ENCODE results near the gene PTPN20. TPM values are rescaled to one million over a fixed set of nuclear protein-coding genes. Genes with fewer than 3 reads are reported as not detected.

The PTPN20 gene
- total and polyA plus RNA-seq, 2 of the 8 experiments (the other 6 are each of a cell fraction or from before 2014, with no cell fraction given): not detected

GRCh38 chr10:47033541-47034270, 122.5 kb downstream of the PTPN20 start:
- no peak overlapping the region for H2AK5ac ChIP-seq (ENCODE audit: low read depth, low read length)
- no peak overlapping the region for H2BK12ac ChIP-seq (ENCODE audit: low read depth, low read length)
- no peak overlapping the region for H2BK5ac ChIP-seq (ENCODE audit: low read depth, low read length)
- H3K56ac ChIP-seq (replicated peaks; ENCODE audit: insufficient read length, low read depth, low read length): no peak overlapping the region
- no peak overlapping the region for H4K5ac ChIP-seq (ENCODE audit: insufficient read length, low read depth, low read length)
- H2BK15ac ChIP-seq (ENCODE audit: low read length): no peak overlapping the region
- peak overlapping the region; percentile 15; the same call in 1 of the 2 replicates for H4K8ac ChIP-seq (ENCODE audit: extremely low read depth, insufficient read depth, low read length)
- DNase-seq (ENCODE audit: low read depth in 1 of 2, low spot score in 2 of 2): no peak
- H2AFZ ChIP-seq (ENCODE audit: low read length): no peak overlapping the region
- no peak overlapping the region for H3K27ac ChIP-seq (ENCODE audit: low read depth, low read length)
- no peak for FAIRE-seq
- ChIA-PET CTCF (ENCODE audit: partially characterized antibody) (interaction anchor here (0.8 to 13.8 kb wide), 13 partner anchors 8 to 321 kb away, joined by 3 to 180 read pairs (median 4); no protein-coding TSS in a partner anchor), POLR2A (ENCODE audit: partially characterized antibody) (no interaction called here)
- no peaks in the 10 kb centered on the region for H4K20me1 ChIP-seq (replicated peaks in 1 of 2; ENCODE audit: control insufficient read depth in 1 of 2, insufficient read depth in 2 of 2, low read length in 2 of 2)
- no peak overlapping the region for H3K9ac ChIP-seq (replicated peaks in 1 of 4; ENCODE audit: extremely low read depth in 1 of 4, low read depth in 3 of 4, low read length in 3 of 4)
- no peak overlapping the region for H3K4me3 ChIP-seq (ENCODE audit: extremely low read depth in 1 of 4, insufficient read depth in 2 of 4, low read depth in 3 of 4, low read length in 4 of 4)
- H3K23me2 ChIP-seq (ENCODE audit: low read depth, low read length): no peaks in the 10 kb centered on the region
- H3K4ac ChIP-seq (replicated peaks; ENCODE audit: insufficient read length, low read depth, low read length): no peak overlapping the region
- no peak overlapping the region for H3K14ac ChIP-seq (ENCODE audit: insufficient read length)
- no peak overlapping the region for H4K91ac ChIP-seq (replicated peaks; ENCODE audit: insufficient read length, low read length)
- no peak overlapping the region for H2BK20ac ChIP-seq (ENCODE audit: low read length)
- H3K36me3 ChIP-seq (ENCODE audit: control insufficient read depth in 2 of 4, insufficient read depth in 4 of 4, low read length in 3 of 4): no peaks in the 10 kb centered on the region
- H3K18ac ChIP-seq (ENCODE audit: extremely low read depth, low read length): no peak overlapping the region
- H3K23ac ChIP-seq (ENCODE audit: insufficient read length): no peak overlapping the region
- 90% methylated on average over 13 of the region's 13 CpGs; no CpG with 5 or more reads in 1 of the 2 experiments for WGBS, 2 experiments (ENCODE audit: extremely low coverage in 1 of 2, insufficient coverage in 1 of 2, insufficient read length in 1 of 2, insufficient replicate concordance in 2 of 2, low coverage in 1 of 2, low lambda C conversion rate in 2 of 2, missing lambda C conversion rate in 1 of 2)
- H3K27me3 ChIP-seq (replicated peaks in 1 of 4; ENCODE audit: control insufficient read depth in 3 of 4, extremely low read depth in 1 of 4, insufficient read depth in 3 of 4, low read length in 3 of 4): no peaks in the 10 kb centered on the region
- no peaks in the 10 kb centered on the region for H3K79me2 ChIP-seq (ENCODE audit: control insufficient read depth in 1 of 2, insufficient read depth in 2 of 2, low read length in 2 of 2)
- H2BK120ac ChIP-seq (replicated peaks; ENCODE audit: low read depth, low read length): no peak overlapping the region
- H3K9me3 ChIP-seq (ENCODE audit: insufficient read depth in 2 of 2, low read depth in 1 of 2, low read length in 1 of 2): no peaks in the 10 kb centered on the region
- H3K4me1 ChIP-seq (replicated peaks in 1 of 4; ENCODE audit: control insufficient read depth in 3 of 4, insufficient read depth in 4 of 4, low read length in 3 of 4): no peaks in the 10 kb centered on the region
- H3K4me2 ChIP-seq (ENCODE audit: insufficient read depth in 1 of 2, low read depth in 2 of 2, low read length in 2 of 2): no peak overlapping the region
- no peaks in the 10 kb centered on the region for H3K79me1 ChIP-seq (ENCODE audit: low read depth, low read length)
- TF ChIP-seq HDAC6 (IDR thresholded peaks at IDR 0.05; ENCODE audit: low read depth, low read length) (no peak), CHD1 (IDR thresholded peaks at IDR 0.05; ENCODE audit: low read depth, low read length) (no peak), SIX5 (IDR thresholded peaks at IDR 0.05; ENCODE audit: low read depth, low read length) (no peak), RBBP5 (IDR thresholded peaks at IDR 0.05; ENCODE audit: borderline replicate concordance, low read depth, low read length) (no peak), TEAD4 (IDR thresholded peaks at IDR 0.05; ENCODE audit: low read depth, low read length) (no peak), ATF2 (IDR thresholded peaks at IDR 0.05; ENCODE audit: low read length) (no peak), EP300 (IDR thresholded peaks at IDR 0.05; ENCODE audit: borderline replicate concordance in 1 of 2, low read depth in 2 of 2, low read length in 2 of 2) (no peak), SRF (IDR thresholded peaks at IDR 0.05; ENCODE audit: low read depth, low read length) (no peak), RFX5 (IDR thresholded peaks at IDR 0.05; ENCODE audit: borderline replicate concordance, low read depth, low read length) (no peak), TBP (IDR thresholded peaks at IDR 0.05; ENCODE audit: low read depth, low read length) (no peak), HDAC2 (IDR thresholded peaks at IDR 0.05; ENCODE audit: borderline replicate concordance in 1 of 2, low read depth in 2 of 2, low read length in 2 of 2) (no peak)
